Psoas muscle (tissue), 8 donors: ENCODE data around the gene PPDPF. TPM values are rescaled to one million over a fixed set of nuclear protein-coding genes. Genes with fewer than 3 reads are reported as not detected.

Source experiments
- ATAC-seq, 4 donors: fragments of 200-7000 bp; cut with Tn5 transposase; one replicate each; pipeline ENCODE4 v1.9.1; 2020; ENCODE audit warnings: moderate library complexity in 3 of 4, mild to moderate bottlenecking in 2 of 4
- DNase-seq, 2 donors: peaks; one replicate each; pipeline ENCODE4 v3.0.0-alpha.2; 2020
- H3K27ac ChIP-seq: fragments of 200-600 bp; one replicate; pipeline ENCODE4 v1.8.0; 2022
- H3K27me3 ChIP-seq, 3 donors: fragments of 200-600 bp in 1 of 3; one replicate each; pipeline versions ENCODE4 v1.6.1 to v1.8.0; 2013 to 2022; ENCODE audit warnings: low read length in 2 of 3, mild to moderate bottlenecking in 2 of 3, moderate library complexity in 1 of 3; ENCODE audit not compliant: insufficient read depth in 3 of 3
- H3K36me3 ChIP-seq, 2 donors: fragments of 200-600 bp in 1 of 2; one replicate each; pipeline versions ENCODE4 v1.6.1 to v1.8.0; 2013 to 2022; ENCODE audit warnings: low read depth in 1 of 2, mild to moderate bottlenecking in 1 of 2, moderate library complexity in 1 of 2; ENCODE audit not compliant: insufficient read depth in 1 of 2
- H3K4me1 ChIP-seq: fragments of 200-600 bp; one replicate; pipeline ENCODE4 v1.8.0; 2022
- H3K4me3 ChIP-seq: fragments of 200-600 bp; one replicate; pipeline ENCODE4 v1.8.0; 2022; ENCODE audit warnings: mild to moderate bottlenecking
- H3K9me3 ChIP-seq: fragments of 200-600 bp; one replicate; pipeline ENCODE4 v1.8.0; 2022
- CTCF ChIP-seq: fragments of 200-600 bp; IDR thresholded peaks from one replicate; pipeline ENCODE4 v1.8.0; 2022; ENCODE audit warnings: antibody characterized with exemption
- WGBS, 3 donors: extraction: QIAGEN DNeasy Blood & Tissue Kit; methylation state at CpG; one replicate each; pipeline versions ENCODE4 v1.1.6 to v1.1.7; 2013; 5-methylcytosine and 5-hydroxymethylcytosine counted together
- intact Hi-C, 2 donors: fragments of 100-400 bp; cut with DNase I; formaldehyde crosslinking; loops; one replicate each; pipeline versions ENCODE4 v1.11.0 to v1.14.2; 2022
- polyA plus RNA-seq, 3 donors: library from polyadenylated mRNA; stranded (reverse); fragments of 200-250 nt; gene quantifications; one replicate each; pipeline ENCODE4 v1.2.3, GENCODE V29; 2013
- total RNA-seq, 4 donors: library from RNA; stranded (reverse); fragmentation: NEBNext Ultra II Directional in 2 of 4; extraction: Animal tissue kit (Norgen Biotek cat#: 25700) in 2 of 4; gene quantifications; one replicate each; pipeline versions ENCODE4 v1.2.1 to v1.2.4, GENCODE V29; 2021 to 2023
- donor health status: healthy with polysubstance abuse.
- donor health status: DM: no; HTN: no; CAD: no; lungs with moderate emphysema.
- donor health status: Bipolar disorder and iron deficiency.
- donor health status: healthy.
- donor health status: DM: yes; HTN: yes; CAD: no.
- donor health status: DM: no; HTN: no; CAD: no.
- donor health status: DM: no; HTN: no; CAD: no.
- donor health status: DM: yes; HTN: yes; CAD: no.

PPDPF gene
- total and polyA plus RNA-seq, 7 donors, result 130 to 198 (median 153) TPM

DNA sequence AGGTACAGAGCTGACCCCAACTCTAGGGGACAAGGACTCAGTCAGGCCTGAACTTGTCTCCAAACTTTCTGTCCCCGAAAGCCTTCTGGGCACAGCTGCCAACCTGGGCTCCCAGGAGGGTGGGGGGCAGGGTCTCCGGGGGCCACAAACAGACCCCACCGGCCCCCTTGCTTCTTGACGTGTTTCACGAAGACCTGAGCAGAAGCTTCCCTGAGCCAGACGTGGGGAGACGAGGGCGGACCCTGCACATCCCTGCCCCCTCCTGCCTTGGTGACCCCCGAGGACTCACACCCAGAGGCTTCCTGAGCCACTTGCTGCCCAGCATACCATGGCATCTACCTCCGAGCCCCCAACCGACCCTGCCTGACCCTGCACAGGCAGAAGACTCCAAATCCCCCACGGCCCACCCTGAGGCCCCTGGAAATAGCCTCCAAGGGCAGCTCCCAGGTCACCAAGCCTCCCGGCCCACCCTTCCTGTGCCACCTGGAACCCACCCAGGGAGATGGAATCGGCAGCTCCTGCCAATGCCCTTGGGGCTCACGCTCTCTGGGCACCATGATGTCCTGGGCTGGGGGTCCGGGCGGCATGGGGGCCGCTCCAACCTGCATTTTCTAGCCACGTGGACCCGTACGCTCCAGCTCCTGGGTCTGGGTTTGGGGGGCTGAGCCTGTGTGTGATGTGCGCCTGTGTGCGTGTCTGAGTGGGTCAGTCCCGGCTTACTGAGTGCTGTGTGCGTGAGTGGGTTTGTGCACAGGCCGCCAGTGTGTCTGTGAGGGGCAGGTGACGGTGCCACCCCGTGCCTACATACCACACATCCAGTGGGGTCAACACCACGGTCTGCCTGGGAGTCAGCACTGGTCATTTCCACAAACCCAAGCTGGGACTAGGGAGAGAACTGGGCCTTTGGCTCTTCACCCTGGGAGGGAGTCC, 19.1 kb downstream of the PPDPF start:
- Histone ChIP-seq H3K4me1 (no peaks in the 10 kb centered on the region), H3K27ac (no peak overlapping the region), H3K9me3 (no peaks in the 10 kb centered on the region), H3K4me3 (no peak overlapping the region), H3K27me3 (peaks cover 0 to 27% (median 10%) of the 10 kb centered on the region in 3 donors), H3K36me3 (no peaks in the 10 kb centered on the region)
- intact Hi-C loops, result loop anchor here (2.0 to 5.0 kb wide), 6 partner anchors 73 to 435 kb away; no protein-coding TSS in a partner anchor
- no peak for ATAC-seq
- DNase-seq, result no peak
- 84 to 92% (median 89%) methylated on average over 29 of the region's 29 CpGs for WGBS, 3 donors
- TF ChIP-seq CTCF, result no peak

GRCh38 chr20:63540417-63541186, 20.0 kb downstream of the PPDPF start:
- no peak for ATAC-seq
- no peaks in the 10 kb centered on the region for H3K4me1 ChIP-seq
- H3K9me3 ChIP-seq, result no peaks in the 10 kb centered on the region
- 44 to 58% (median 45%) methylated on average over 47 to 49 of the region's 49 CpGs for WGBS, 3 donors
- H3K36me3 ChIP-seq, result no peaks in the 10 kb centered on the region
- no peak overlapping the region for H3K27ac ChIP-seq
- no peak for TF ChIP-seq CTCF
- H3K27me3 ChIP-seq, result peaks cover 0 to 27% (median 8%) of the 10 kb centered on the region in 3 donors
- no peak overlapping the region for H3K4me3 ChIP-seq
- no peak for DNase-seq
- intact Hi-C loops, result no loop called here

DNA sequence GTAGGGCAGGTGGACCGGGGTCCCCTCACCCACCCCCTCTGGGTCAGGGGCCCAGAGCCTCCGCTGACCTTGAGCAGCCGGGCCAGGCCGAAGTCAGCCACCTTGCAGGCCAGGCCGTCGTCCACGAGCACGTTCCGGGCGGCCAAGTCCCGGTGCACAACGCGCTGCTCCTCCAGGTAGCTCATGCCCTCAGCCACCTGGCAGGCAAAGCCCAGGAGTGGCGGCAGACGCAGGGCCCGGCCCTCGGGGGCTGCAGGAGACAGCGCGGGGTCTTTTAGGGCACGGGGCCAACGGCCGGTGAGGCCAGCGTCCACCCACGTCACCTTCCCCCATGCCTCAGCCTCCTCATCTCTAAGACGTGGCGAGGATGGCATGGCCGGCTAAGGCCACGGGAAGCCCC, 20.8 kb downstream of the PPDPF start:
- no peaks in the 10 kb centered on the region for H3K9me3 ChIP-seq
- H3K36me3 ChIP-seq, result no peaks in the 10 kb centered on the region
- no peak for TF ChIP-seq CTCF
- DNase-seq, result no peak
- H3K4me1 ChIP-seq, result no peaks in the 10 kb centered on the region
- 86 to 91% (median 90%) methylated on average over 28 of the region's 28 CpGs for WGBS, 3 donors
- peaks cover 0 to 32% (median 5%) of the 10 kb centered on the region in 3 donors for H3K27me3 ChIP-seq
- no peak overlapping the region for H3K4me3 ChIP-seq
- ATAC-seq, result no peak
- intact Hi-C loops, result no loop called here
- no peak overlapping the region for H3K27ac ChIP-seq

DNA sequence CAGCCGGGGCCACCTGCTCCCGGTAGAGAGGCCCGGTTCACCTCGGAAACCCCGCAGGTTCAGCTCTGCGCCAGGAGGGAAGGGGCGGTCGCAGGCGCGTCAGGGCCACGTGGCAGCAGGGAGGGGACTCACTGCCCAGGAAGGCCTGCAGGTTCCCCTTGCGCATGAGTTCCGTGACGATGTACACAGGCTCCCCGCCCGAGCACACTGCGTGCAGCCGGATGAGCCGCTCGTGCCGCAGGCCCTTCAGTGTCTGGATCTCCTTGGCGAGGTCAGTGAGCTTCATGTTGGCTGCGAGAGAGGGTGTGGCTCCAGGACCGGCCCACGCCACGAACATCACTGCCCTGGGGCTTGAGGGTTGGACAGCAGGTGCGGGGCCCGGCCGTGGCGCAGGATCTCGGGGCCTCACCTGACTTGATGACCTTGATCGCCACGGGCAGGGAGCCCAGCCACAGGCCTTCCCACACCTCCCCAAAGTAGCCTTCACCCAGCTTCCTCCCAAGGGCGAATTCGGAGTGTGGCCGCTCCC, 21.5 kb downstream of the PPDPF start:
- Histone ChIP-seq H3K9me3 (no peaks in the 10 kb centered on the region), H3K27me3 (peaks cover 0 to 29% (median 0%) of the 10 kb centered on the region in 3 donors), H3K4me3 (no peak overlapping the region), H3K4me1 (no peaks in the 10 kb centered on the region), H3K36me3 (no peaks in the 10 kb centered on the region), H3K27ac (no peak overlapping the region)
- no peak for TF ChIP-seq CTCF
- no peak for ATAC-seq
- 77 to 86% (median 82%) methylated on average over 31 to 36 of the region's 36 CpGs for WGBS, 3 donors
- intact Hi-C loops, result no loop called here
- DNase-seq, result no peak
